HG03460 (cell line): ENCODE data around the gene DNM3.
"Not testable (repeated sequence)": the region's sequence is repeated elsewhere in the genome, so short reads cannot be mapped to it uniquely, and the experiment has no call there.

Source experiments
- ATAC-seq: cut with Tn5 transposase; IDR thresholded peaks from one replicate; pipeline ENCODE4 v1.9.1; 2021; ENCODE audit not compliant: unreplicated experiment

DNM3 gene

GRCh38 chr1:172401892-172402291 is 560.6 kb downstream of the DNM3 start:
- ATAC-seq = no peak

- no peak for ATAC-seq
Measured at GRCh38 chr1:172402878-172403569, 561.7 kb downstream of the DNM3 start.

GRCh38 chr1:172404121-172404520 is 562.8 kb downstream of the DNM3 start:
- no peak for ATAC-seq

GRCh38 chr1:172405912-172406311 is 564.6 kb downstream of the DNM3 start:
- no peak for ATAC-seq

GRCh38 chr1:172406968-172407367 is 565.7 kb downstream of the DNM3 start:
- no peak for ATAC-seq

- no peak for ATAC-seq
Measured at GRCh38 chr1:172408958-172409357, 567.7 kb downstream of the DNM3 start.

- ATAC-seq = no peak
Measured at GRCh38 chr1:172410027-172410426, 568.7 kb downstream of the DNM3 start.

GRCh38 chr1:172411791-172412338 is 570.6 kb downstream of the DNM3 start:
- no peak for ATAC-seq

- ATAC-seq = no peak
Measured at GRCh38 chr1:172414331-172414730, 573.0 kb downstream of the DNM3 start.

GRCh38 chr1:172416496-172417035 is 575.3 kb downstream of the DNM3 start:
- ATAC-seq = no peak

GRCh38 chr1:172417557-172417956 is 576.3 kb downstream of the DNM3 start:
- ATAC-seq = no peak

- no peak for ATAC-seq
Measured at GRCh38 chr1:172420385-172420784, 579.1 kb downstream of the DNM3 start, which contains the start of gene C1orf105. TSS of gene C1orf105 (plus strand) at chr1:172420685. CDS start at chr1:172420886, 201 bp downstream.

GRCh38 chr1:172421974-172422604 is 580.8 kb downstream of the DNM3 start:
- ATAC-seq = no peak

GRCh38 chr1:172423336-172423735 is 582.0 kb downstream of the DNM3 start:
- ATAC-seq = no peak

GRCh38 chr1:172425339-172425738 is 584.0 kb downstream of the DNM3 start:
- no peak for ATAC-seq

- no peak for ATAC-seq
Measured at GRCh38 chr1:172427191-172427590, 585.9 kb downstream of the DNM3 start.

- ATAC-seq = no peak
Measured at GRCh38 chr1:172429331-172430127, 588.2 kb downstream of the DNM3 start.

GRCh38 chr1:172430128-172430454 is 588.8 kb downstream of the DNM3 start:
- ATAC-seq = no peak

- no peak for ATAC-seq
Measured at GRCh38 chr1:172431204-172431603, 589.9 kb downstream of the DNM3 start.

- no peak for ATAC-seq
Measured at GRCh38 chr1:172431721-172432192, 590.5 kb downstream of the DNM3 start.

- not testable (repeated sequence) for ATAC-seq
Measured at GRCh38 chr1:172437183-172437582, 595.9 kb downstream of the DNM3 start.
